ENCODE measurements around the gene IL17D. TPM values are rescaled to one million over a fixed set of nuclear protein-coding genes. Genes with fewer than 3 reads are reported as not detected.

Gene IL17D
- total RNA-seq, 1 experiment from 2014 or later = 1.2 TPM

DNA sequence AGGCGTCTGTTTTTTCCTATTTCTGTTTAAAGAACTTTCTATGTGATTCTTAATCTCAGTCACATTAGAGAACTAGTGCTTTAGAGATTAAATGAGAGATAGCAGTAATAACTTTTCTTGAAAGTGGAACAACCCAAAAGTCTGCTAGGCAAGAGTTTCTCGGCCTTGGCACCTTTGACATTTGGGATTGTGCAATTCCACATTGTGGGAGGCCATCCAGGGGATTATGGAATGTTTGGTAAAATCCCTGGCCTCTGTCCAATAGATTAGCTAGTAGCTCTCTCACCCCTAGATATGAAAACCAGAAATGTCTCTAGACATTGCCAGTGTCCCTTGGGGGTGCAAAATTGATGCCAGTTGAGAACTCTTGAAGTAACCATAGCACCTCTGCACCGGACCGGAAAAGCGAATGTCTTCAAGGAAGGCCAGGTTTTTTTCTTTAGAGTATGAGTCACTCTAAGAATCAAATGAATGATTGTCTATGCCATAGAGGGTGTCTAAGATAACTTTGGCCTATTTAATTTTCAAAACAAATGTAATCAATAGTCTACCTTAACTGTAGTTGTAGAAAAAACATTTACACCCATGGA is 45.0 kb upstream of the IL17D start:
- Histone ChIP-seq H2AFZ (ENCODE audit: low read length) (no peak overlapping the region), H3K4ac (ENCODE audit: low read depth, low read length) (no peak overlapping the region), H3K79me2 (ENCODE audit: insufficient read depth, low read length) (no peaks in the 10 kb centered on the region), H2AK5ac (ENCODE audit: insufficient read length, low read length) (no peak overlapping the region), H2BK120ac (ENCODE audit: low read depth, low read length, poor library complexity, severe bottlenecking) (no peak overlapping the region), H2BK5ac (ENCODE audit: insufficient read length, low read length) (no peak overlapping the region), H3T11ph (ENCODE audit: low read length) (no peak overlapping the region), H2BK20ac (ENCODE audit: low read depth, low read length, poor library complexity, severe bottlenecking) (no peak overlapping the region), H3K23me2 (ENCODE audit: insufficient read length, low read depth, low read length, poor library complexity, severe bottlenecking) (no peaks in the 10 kb centered on the region), H4K8ac (replicated peaks; ENCODE audit: insufficient read length, low read depth, low read length) (no peak overlapping the region), H3K4me1 (ENCODE audit: insufficient read depth, low read length) (no peaks in the 10 kb centered on the region), H3K56ac (ENCODE audit: insufficient read length, low read depth, low read length) (no peak overlapping the region), H2BK15ac (ENCODE audit: low read depth, low read length) (no peak overlapping the region), H3K27me3 (ENCODE audit: insufficient read depth, low read length) (no peaks in the 10 kb centered on the region), H4K5ac (ENCODE audit: insufficient read length, low read depth, low read length) (no peak overlapping the region), H4K91ac (ENCODE audit: insufficient read length, low read depth, low read length) (no peak overlapping the region), H3K9ac (ENCODE audit: extremely low read depth, insufficient read length, low read length) (no peak overlapping the region), H2BK12ac (ENCODE audit: insufficient read length, low read depth, low read length) (no peak overlapping the region), H3K23ac (ENCODE audit: insufficient read length, low read depth, low read length) (no peak overlapping the region), H4K20me1 (ENCODE audit: control insufficient read depth, insufficient read depth, insufficient read length) (no peaks in the 10 kb centered on the region), H3K27ac (ENCODE audit: insufficient read length, low read depth, low read length) (no peak overlapping the region), H3K9me3 (ENCODE audit: control insufficient read depth, low read depth, low read length) (no peaks in the 10 kb centered on the region), H3K14ac (ENCODE audit: insufficient read depth, low read length) (no peak overlapping the region), H3K79me1 (ENCODE audit: insufficient read depth, low read depth, low read length, poor library complexity, severe bottlenecking) (no peaks in the 10 kb centered on the region), H3K18ac (ENCODE audit: insufficient read length, low read depth, low read length) (no peak overlapping the region), H3K4me2 (ENCODE audit: insufficient read depth, insufficient read length, low read length) (no peak overlapping the region)
- no CpG with 5 or more reads among the region's 5 CpGs for WGBS (ENCODE audit: extremely low coverage, insufficient read length, low lambda C conversion rate)
- H3K9me3 Mint-ChIP-seq = no peaks in the 10 kb centered on the region
- H3K4me1 Mint-ChIP-seq = no peaks in the 10 kb centered on the region
- H3K36me3 Mint-ChIP-seq (ENCODE audit: insufficient read depth in 1 of 3, low read depth in 3 of 3) = no peaks in the 10 kb centered on the region
- H3K4me3 Mint-ChIP-seq = no peak overlapping the region
- no peak overlapping the region for H3K27ac Mint-ChIP-seq
- no peaks in the 10 kb centered on the region for H3K27me3 Mint-ChIP-seq (ENCODE audit: low read depth)
- TF ChIP-seq, protein P1, sequence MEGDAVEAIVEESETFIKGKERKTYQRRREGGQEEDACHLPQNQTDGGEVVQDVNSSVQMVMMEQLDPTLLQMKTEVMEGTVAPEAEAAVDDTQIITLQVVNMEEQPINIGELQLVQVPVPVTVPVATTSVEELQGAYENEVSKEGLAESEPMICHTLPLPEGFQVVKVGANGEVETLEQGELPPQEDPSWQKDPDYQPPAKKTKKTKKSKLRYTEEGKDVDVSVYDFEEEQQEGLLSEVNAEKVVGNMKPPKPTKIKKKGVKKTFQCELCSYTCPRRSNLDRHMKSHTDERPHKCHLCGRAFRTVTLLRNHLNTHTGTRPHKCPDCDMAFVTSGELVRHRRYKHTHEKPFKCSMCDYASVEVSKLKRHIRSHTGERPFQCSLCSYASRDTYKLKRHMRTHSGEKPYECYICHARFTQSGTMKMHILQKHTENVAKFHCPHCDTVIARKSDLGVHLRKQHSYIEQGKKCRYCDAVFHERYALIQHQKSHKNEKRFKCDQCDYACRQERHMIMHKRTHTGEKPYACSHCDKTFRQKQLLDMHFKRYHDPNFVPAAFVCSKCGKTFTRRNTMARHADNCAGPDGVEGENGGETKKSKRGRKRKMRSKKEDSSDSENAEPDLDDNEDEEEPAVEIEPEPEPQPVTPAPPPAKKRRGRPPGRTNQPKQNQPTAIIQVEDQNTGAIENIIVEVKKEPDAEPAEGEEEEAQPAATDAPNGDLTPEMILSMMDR (conservative IDR thresholded peaks at IDR 0.05) = no peak
- no peak for DNase-seq

All from H9 (cell line).